ENCODE results near the gene CD72.
"Not testable (repeated sequence)": the region's sequence is repeated elsewhere in the genome, so short reads cannot be mapped to it uniquely, and the experiment has no call there.

CD72 gene

GRCh38 chr9:35618854-35619799, 914 bp upstream of the CD72 start:
- Mint-ChIP-seq H3K27me3 (ENCODE audit: low read depth) (peaks cover 46% of the 10 kb centered on the region), H3K36me3 (ENCODE audit: low read depth) (no peaks in the 10 kb centered on the region), H3K4me1 (peaks cover 10% of the 10 kb centered on the region), H3K27ac (peak overlapping the region in 1 of 3 experiments; percentile 71), H3K9me3 (no peaks in the 10 kb centered on the region), H3K4me3 (no peak overlapping the region)
- no peak for TF ChIP-seq CTCF (IDR thresholded peaks at IDR 0.05; ENCODE audit: unreplicated experiment in 3 of 3)

- H3K4me1 Mint-ChIP-seq: peaks cover 10% of the 10 kb centered on the region
- H3K36me3 Mint-ChIP-seq (ENCODE audit: low read depth): no peaks in the 10 kb centered on the region
- peaks cover 58% of the 10 kb centered on the region for H3K27me3 Mint-ChIP-seq (ENCODE audit: low read depth)
- TF ChIP-seq CTCF (IDR thresholded peaks at IDR 0.05; ENCODE audit: unreplicated experiment in 3 of 3): no peak
- no peak overlapping the region for H3K27ac Mint-ChIP-seq
- H3K9me3 Mint-ChIP-seq: no peaks in the 10 kb centered on the region
- peak overlapping the region; percentile 58 to 74 (median 72) for H3K4me3 Mint-ChIP-seq
Observed at GRCh38 chr9:35617548-35617947, 665 bp downstream of the CD72 start.

GRCh38 chr9:35616681-35617459, 1.3 kb downstream of the CD72 start:
- H3K9me3 Mint-ChIP-seq: no peaks in the 10 kb centered on the region
- TF ChIP-seq CTCF (IDR thresholded peaks at IDR 0.05; ENCODE audit: unreplicated experiment in 3 of 3): no peak
- peaks cover 10% of the 10 kb centered on the region for H3K4me1 Mint-ChIP-seq
- H3K4me3 Mint-ChIP-seq: peak overlapping the region; percentile 58 to 74 (median 72)
- no peak overlapping the region for H3K27ac Mint-ChIP-seq
- H3K36me3 Mint-ChIP-seq (ENCODE audit: low read depth): no peaks in the 10 kb centered on the region
- peaks cover 58% of the 10 kb centered on the region for H3K27me3 Mint-ChIP-seq (ENCODE audit: low read depth)

GRCh38 chr9:35615981-35616680, 2.1 kb downstream of the CD72 start:
- Mint-ChIP-seq H3K27ac (no peak overlapping the region), H3K4me3 (peak overlapping the region; percentile 49 to 64 (median 52)), H3K27me3 (ENCODE audit: low read depth) (peaks cover 58% of the 10 kb centered on the region), H3K36me3 (ENCODE audit: low read depth) (no peaks in the 10 kb centered on the region), H3K4me1 (peaks cover 13% of the 10 kb centered on the region), H3K9me3 (no peaks in the 10 kb centered on the region)
- no peak for TF ChIP-seq CTCF (IDR thresholded peaks at IDR 0.05; ENCODE audit: unreplicated experiment in 3 of 3)

- no peaks in the 10 kb centered on the region for H3K9me3 Mint-ChIP-seq
- H3K36me3 Mint-ChIP-seq (ENCODE audit: low read depth): peaks cover 14% of the 10 kb centered on the region
- H3K27me3 Mint-ChIP-seq (ENCODE audit: low read depth): peaks cover 48% of the 10 kb centered on the region
- no peak overlapping the region for H3K4me3 Mint-ChIP-seq
- TF ChIP-seq CTCF (IDR thresholded peaks at IDR 0.05; ENCODE audit: unreplicated experiment in 3 of 3): no peak
- H3K27ac Mint-ChIP-seq: no peak overlapping the region
- peaks cover 10% of the 10 kb centered on the region for H3K4me1 Mint-ChIP-seq
Observed at GRCh38 chr9:35612843-35613242, 5.4 kb downstream of the CD72 start.

GRCh38 chr9:35612066-35612465, 6.1 kb downstream of the CD72 start:
- Mint-ChIP-seq H3K27me3 (ENCODE audit: low read depth) (peaks cover 40% of the 10 kb centered on the region), H3K4me1 (peaks cover 16% of the 10 kb centered on the region), H3K36me3 (ENCODE audit: low read depth) (peaks cover 21% of the 10 kb centered on the region)
- not testable (repeated sequence) for H3K27ac Mint-ChIP-seq, H3K9me3 Mint-ChIP-seq, H3K4me3 Mint-ChIP-seq

Data from nephron (organoid).